ENCODE data around the gene KCNG1.

- TF ChIP-seq CTCF (IDR thresholded peaks at IDR 0.05) (no peak), POLR2A (IDR thresholded peaks at IDR 0.05) (no peak), EP300 (IDR thresholded peaks at IDR 0.05) (no peak)
These were observed 20.3 kb downstream of the KCNG1 start for GRCh38 chr20:51002633-51003032.

Data from tibial nerve (tissue), 4 donors.